NCI-H1436 (cell line): Measurements from ENCODE around the gene RFTN1.
"Not testable (repeated sequence)": the region's sequence is repeated elsewhere in the genome, so short reads cannot be mapped to it uniquely, and the experiment has no call there.

Source experiments
- DNase-seq: peaks from one replicate; lab custom pipeline; 2025; lab: John Stamatoyannopoulos, UW

The RFTN1 gene

GRCh38 chr3:16326724-16327349 is 186.7 kb downstream of the RFTN1 start:
- no peak for DNase-seq

- no peak for DNase-seq
These were observed 187.6 kb downstream of the RFTN1 start for GRCh38 chr3:16325850-16326249.

- DNase-seq = no peak
These were observed 189.8 kb downstream of the RFTN1 start for GRCh38 chr3:16323737-16324136.

- DNase-seq = no peak
These were observed 191.3 kb downstream of the RFTN1 start for GRCh38 chr3:16322189-16322588.

GRCh38 chr3:16320711-16321110 is 192.8 kb downstream of the RFTN1 start:
- no peak for DNase-seq

- no peak for DNase-seq
These were observed 193.8 kb downstream of the RFTN1 start for GRCh38 chr3:16319723-16320122.

GRCh38 chr3:16319307-16319706 is 194.2 kb downstream of the RFTN1 start:
- no peak for DNase-seq

- no peak for DNase-seq
These were observed 195.3 kb downstream of the RFTN1 start for GRCh38 chr3:16318176-16318575.

GRCh38 chr3:16317561-16317945 is 195.9 kb downstream of the RFTN1 start:
- no peak for DNase-seq

GRCh38 chr3:16316847-16317560 is 196.5 kb downstream of the RFTN1 start:
- DNase-seq = no peak

GRCh38 chr3:16316396-16316795 is 197.1 kb downstream of the RFTN1 start:
- no peak for DNase-seq

- no peak for DNase-seq
These were observed 197.9 kb downstream of the RFTN1 start for GRCh38 chr3:16315623-16316022.

GRCh38 chr3:16313886-16314645 is 199.4 kb downstream of the RFTN1 start:
- no peak for DNase-seq

GRCh38 chr3:16311960-16312451 is 201.5 kb downstream of the RFTN1 start:
- DNase-seq = no peak

- DNase-seq = not testable (repeated sequence)
These were observed 203.0 kb downstream of the RFTN1 start for GRCh38 chr3:16310486-16310885.

GRCh38 chr3:16309558-16309957 is 203.9 kb downstream of the RFTN1 start:
- no peak for DNase-seq

- no peak for DNase-seq
These were observed 204.8 kb downstream of the RFTN1 start for GRCh38 chr3:16308727-16309126.

GRCh38 chr3:16307832-16308531 is 205.5 kb downstream of the RFTN1 start:
- DNase-seq = no peak

GRCh38 chr3:16305111-16305541 is 208.4 kb downstream of the RFTN1 start:
- no peak for DNase-seq

GRCh38 chr3:16304061-16305010 is 209.2 kb downstream of the RFTN1 start:
- no peak for DNase-seq

- no peak for DNase-seq
These were observed 210.4 kb downstream of the RFTN1 start for GRCh38 chr3:16303037-16303575.
